ENCODE data around the gene RAB3GAP2.
A peak's percentile ranks its signal among the peaks of the same experiment; 100 is the strongest.
"Not testable (repeated sequence)": the region's sequence is repeated elsewhere in the genome, so short reads cannot be mapped to it uniquely, and the experiment has no call there.

RAB3GAP2 gene

DNA sequence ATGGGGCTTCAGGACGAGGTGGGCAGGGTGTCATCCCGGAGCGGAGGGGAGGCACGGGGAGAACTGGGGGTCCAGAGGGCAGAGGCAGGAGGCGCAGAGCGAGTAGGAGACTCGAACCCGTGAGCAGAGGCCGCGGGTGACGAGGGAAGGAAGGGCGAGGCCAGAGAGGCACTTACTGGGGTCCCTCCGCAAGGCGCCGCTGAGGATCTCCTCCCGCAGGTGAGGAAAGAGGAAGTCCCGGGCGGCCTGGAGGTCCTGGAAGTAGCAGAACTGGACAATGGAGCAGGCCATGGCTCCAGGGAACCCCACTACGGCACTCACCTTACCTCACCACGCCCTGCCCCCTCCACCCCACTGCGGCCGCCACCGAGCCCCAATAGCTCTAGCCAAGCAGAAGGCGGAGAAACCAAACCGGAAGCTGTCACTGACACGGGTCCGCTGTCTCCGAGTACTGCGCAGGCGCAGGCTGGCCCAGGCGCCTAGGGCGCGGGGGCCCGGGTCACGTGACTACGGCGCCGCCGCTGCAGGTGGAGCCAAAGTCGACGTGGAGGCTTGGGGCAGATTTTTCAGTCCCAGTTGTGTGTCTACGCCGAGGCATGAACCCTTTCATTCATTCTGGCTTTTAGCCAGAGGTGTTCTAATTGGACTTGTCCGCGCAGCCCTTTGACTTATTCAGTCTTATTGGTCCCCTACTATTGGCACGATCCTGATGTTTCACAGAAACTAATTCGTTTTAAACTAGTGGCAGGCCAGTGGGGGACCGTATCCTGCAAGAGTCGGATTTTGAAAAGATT lies at the start of gene RAB3GAP2:
RAB3GAP2 (minus strand) TSS at position 407 of the 794 bp plus-strand sequence; CDS start at position 291, 116 bp downstream.
- Mint-ChIP-seq H3K36me3 (peaks cover 12 to 15% of the 10 kb centered on the region in 2 donors), H3K27me3 (peaks cover 14 to 21% of the 10 kb centered on the region in 2 donors), H3K4me3 (no peak within 1 kb of the TSS), H3K4me1 (peaks cover 5 to 11% of the 10 kb centered on the region in 2 donors), H3K27ac (no peak within 1 kb of the TSS), H3K9me3 (no peaks in the 10 kb centered on the region)
- DNase-seq (peak; percentile 98), ATAC-seq (replicated peaks) (peak; percentile 96 to 97)

DNA sequence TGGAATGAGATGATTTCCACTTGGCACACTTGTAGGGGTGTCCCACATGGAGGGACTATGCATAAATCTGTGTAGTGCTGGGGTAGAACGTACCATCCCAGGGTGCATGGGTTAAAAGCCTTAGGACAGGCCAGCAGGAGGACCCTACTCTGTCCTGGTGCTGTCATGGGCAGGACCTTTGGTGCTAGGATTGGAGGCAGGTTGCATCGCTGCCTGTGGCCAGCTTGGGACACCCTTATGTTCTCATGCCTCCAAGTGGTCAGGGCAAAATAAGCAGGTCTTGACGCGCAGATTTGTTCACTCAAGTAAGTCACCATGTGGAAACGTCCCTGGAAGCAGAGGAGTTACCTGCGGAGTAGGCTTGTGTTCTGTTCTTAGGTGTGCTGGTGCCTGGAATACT lies 49.5 kb upstream of the RAB3GAP2 start:
- no peak overlapping the region for H3K27ac Mint-ChIP-seq
- peaks cover 9 to 10% of the 10 kb centered on the region in 2 donors for H3K27me3 Mint-ChIP-seq
- no peaks in the 10 kb centered on the region for H3K9me3 Mint-ChIP-seq
- no peak overlapping the region for H3K4me3 Mint-ChIP-seq
- no peak for ATAC-seq (replicated peaks)
- H3K36me3 Mint-ChIP-seq, result no peaks in the 10 kb centered on the region
- DNase-seq, result no peak
- no peaks in the 10 kb centered on the region for H3K4me1 Mint-ChIP-seq

DNA sequence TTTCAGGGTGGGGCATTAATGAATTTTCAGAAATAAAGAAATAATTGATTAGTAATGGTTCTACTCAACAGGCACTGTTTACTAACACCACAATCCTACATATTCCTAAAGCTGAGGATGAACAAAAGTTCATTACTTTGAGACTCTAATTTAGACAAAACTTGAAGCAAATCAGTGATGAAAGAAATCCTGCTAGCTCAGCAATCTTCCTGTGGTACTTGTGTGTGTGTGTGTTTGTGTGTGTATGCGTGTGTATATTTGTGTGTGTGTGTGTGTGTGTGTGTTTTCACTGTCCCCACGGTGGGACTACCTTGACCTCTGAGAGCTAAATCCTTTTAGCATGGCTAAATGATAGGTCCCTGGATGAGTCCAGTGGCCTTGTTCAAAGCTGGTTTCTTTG lies 48.5 kb upstream of the RAB3GAP2 start:
- Mint-ChIP-seq H3K4me1 (no peaks in the 10 kb centered on the region), H3K9me3 (no peaks in the 10 kb centered on the region), H3K27me3 (peaks cover 9 to 10% of the 10 kb centered on the region in 2 donors), H3K4me3 (no peak overlapping the region), H3K27ac (no peak overlapping the region), H3K36me3 (no peaks in the 10 kb centered on the region)
- ATAC-seq (replicated peaks) (no peak), DNase-seq (no peak)

GRCh38 chr1:220318673-220319072 lies 46.4 kb upstream of the RAB3GAP2 start:
- Mint-ChIP-seq H3K4me3 (no peak overlapping the region), H3K27ac (no peak overlapping the region), H3K9me3 (no peaks in the 10 kb centered on the region), H3K27me3 (peaks cover 10 to 14% of the 10 kb centered on the region in 2 donors), H3K4me1 (no peaks in the 10 kb centered on the region), H3K36me3 (no peaks in the 10 kb centered on the region)
- no peak for ATAC-seq (replicated peaks)
- no peak for DNase-seq

- no peaks in the 10 kb centered on the region for H3K9me3 Mint-ChIP-seq
- no peak overlapping the region for H3K4me3 Mint-ChIP-seq
- H3K27me3 Mint-ChIP-seq, result peaks cover 4 to 13% of the 10 kb centered on the region in 2 donors
- no peak overlapping the region for H3K27ac Mint-ChIP-seq
- no peaks in the 10 kb centered on the region for H3K4me1 Mint-ChIP-seq
- no peaks in the 10 kb centered on the region for H3K36me3 Mint-ChIP-seq
- ATAC-seq (replicated peaks) (no peak), DNase-seq (no peak)
These were observed 44.9 kb upstream of the RAB3GAP2 start for GRCh38 chr1:220317161-220317560.

- no peaks in the 10 kb centered on the region for H3K4me1 Mint-ChIP-seq
These were observed 44.1 kb upstream of the RAB3GAP2 start for GRCh38 chr1:220316305-220316704.

DNA sequence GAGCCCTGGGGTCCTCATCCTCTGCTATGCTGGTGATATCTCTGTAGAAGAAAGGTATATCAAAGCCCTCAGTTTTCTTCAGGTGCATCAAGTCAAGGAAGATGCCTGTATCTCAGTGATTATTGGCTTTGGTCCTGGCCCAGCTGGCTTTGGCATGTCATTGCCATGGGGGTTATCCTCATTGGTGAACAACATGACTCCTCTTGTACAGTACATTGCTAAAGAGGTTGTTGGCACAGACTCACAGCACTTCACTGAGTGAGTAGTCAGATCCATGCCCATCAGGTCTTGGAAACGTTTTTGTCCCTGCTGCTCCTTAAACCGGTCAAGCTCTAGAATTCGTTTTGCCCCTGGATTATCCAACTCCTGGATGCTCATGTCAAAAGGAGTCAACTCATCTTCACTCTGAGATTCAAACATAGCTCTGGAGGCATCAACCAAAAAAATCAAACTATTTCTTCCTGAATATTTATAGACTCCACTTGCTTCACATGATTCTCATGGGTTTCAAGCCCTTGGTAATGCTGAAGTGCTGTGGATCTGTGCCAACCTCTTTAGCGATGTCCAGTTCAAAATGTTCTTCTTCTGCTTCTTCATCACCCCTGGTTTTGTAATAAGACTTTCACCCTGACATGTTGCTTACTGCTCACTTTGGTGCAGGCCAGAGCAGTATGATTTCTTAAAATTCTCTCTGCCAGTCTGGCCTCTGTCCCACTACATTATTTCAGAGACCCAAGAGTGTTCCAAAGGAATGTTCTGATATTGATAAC lies 43.0 kb upstream of the RAB3GAP2 start:
- ATAC-seq (replicated peaks), result no peak
- H3K36me3 Mint-ChIP-seq, result no peaks in the 10 kb centered on the region
- no peak for DNase-seq

More at GRCh38 chr1:220316305-220316704, 44.1 kb upstream of the RAB3GAP2 start:
- no peaks in the 10 kb centered on the region for H3K36me3 Mint-ChIP-seq
- no peak overlapping the region for H3K4me3 Mint-ChIP-seq
- ATAC-seq (replicated peaks) (no peak), DNase-seq (no peak)
- H3K27ac Mint-ChIP-seq, result no peak overlapping the region
- peaks cover 2 to 13% of the 10 kb centered on the region in 2 donors for H3K27me3 Mint-ChIP-seq
- no peaks in the 10 kb centered on the region for H3K9me3 Mint-ChIP-seq

DNA sequence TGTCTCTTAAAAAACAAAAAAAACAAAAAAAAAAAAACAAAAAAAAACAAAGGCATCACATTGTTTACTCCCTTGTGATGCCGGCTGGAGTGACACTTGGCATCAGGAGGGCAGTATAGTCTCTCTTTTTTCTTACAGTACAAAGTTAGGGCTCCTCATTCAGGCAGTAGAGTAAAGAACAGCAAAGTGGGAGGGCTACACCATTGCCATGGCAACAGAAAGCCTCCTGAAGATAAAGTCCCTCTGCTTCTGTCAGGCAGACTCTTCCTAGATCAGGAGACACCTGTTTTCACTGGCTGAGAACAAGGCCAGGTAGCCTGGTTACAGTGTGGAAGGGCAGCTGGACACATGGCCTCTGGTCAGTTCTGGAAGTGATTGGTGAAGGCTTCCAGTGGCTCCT lies 41.3 kb upstream of the RAB3GAP2 start:
- ATAC-seq (replicated peaks) (no peak), DNase-seq (no peak)
- Mint-ChIP-seq H3K4me3 (no peak overlapping the region), H3K27ac (no peak overlapping the region), H3K27me3 (peaks cover 7 to 27% of the 10 kb centered on the region in 2 donors), H3K9me3 (no peaks in the 10 kb centered on the region), H3K36me3 (no peaks in the 10 kb centered on the region), H3K4me1 (no peaks in the 10 kb centered on the region)

More for the DNA sequence above, 43.0 kb upstream of the RAB3GAP2 start:
- Mint-ChIP-seq H3K4me3 (no peak overlapping the region), H3K4me1 (no peaks in the 10 kb centered on the region), H3K27ac (no peak overlapping the region), H3K9me3 (no peaks in the 10 kb centered on the region), H3K27me3 (peaks cover 0 to 13% of the 10 kb centered on the region in 2 donors)

- not testable (repeated sequence) for H3K9me3 Mint-ChIP-seq
These were observed 37.9 kb upstream of the RAB3GAP2 start for GRCh38 chr1:220310147-220310546.

DNA sequence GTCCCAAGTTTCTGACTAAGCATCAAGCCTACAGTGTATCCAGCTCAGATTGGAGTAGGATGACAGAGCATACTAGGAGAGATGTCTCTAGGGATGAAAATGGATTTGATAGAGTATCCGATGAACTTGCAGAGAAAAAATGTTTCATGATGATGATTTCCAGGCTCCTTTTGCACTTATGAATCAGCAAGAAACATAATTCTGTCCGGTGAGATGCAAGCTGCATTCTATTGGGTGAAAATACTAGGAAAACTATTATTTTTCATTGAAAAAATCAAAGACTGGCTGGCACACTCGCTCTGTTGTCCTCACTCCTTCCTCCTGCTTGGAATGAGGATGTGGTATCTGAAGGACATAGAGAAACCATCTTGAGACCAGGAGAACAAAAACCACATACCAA lies 35.4 kb upstream of the RAB3GAP2 start:
- Mint-ChIP-seq H3K36me3 (peaks cover 0 to 2% of the 10 kb centered on the region in 2 donors), H3K9me3 (peaks cover 0 to 2% of the 10 kb centered on the region in 2 donors), H3K4me3 (no peak overlapping the region), H3K27ac (no peak overlapping the region), H3K27me3 (peaks cover 23 to 38% of the 10 kb centered on the region in 2 donors), H3K4me1 (no peaks in the 10 kb centered on the region)
- no peak for DNase-seq
- ATAC-seq (replicated peaks), result no peak

More at GRCh38 chr1:220310147-220310546, 37.9 kb upstream of the RAB3GAP2 start:
- H3K4me3 Mint-ChIP-seq; DNase-seq; ATAC-seq (replicated peaks); H3K27ac Mint-ChIP-seq; H3K36me3 Mint-ChIP-seq; H3K4me1 Mint-ChIP-seq: not testable (repeated sequence)
- peaks cover 11 to 37% of the 10 kb centered on the region in 2 donors for H3K27me3 Mint-ChIP-seq

GRCh38 chr1:220306339-220306738 lies 34.1 kb upstream of the RAB3GAP2 start:
- ATAC-seq (replicated peaks), result no peak
- H3K27ac Mint-ChIP-seq, result no peak overlapping the region
- peaks cover 0 to 2% of the 10 kb centered on the region in 2 donors for H3K36me3 Mint-ChIP-seq
- peaks cover 0 to 2% of the 10 kb centered on the region in 2 donors for H3K9me3 Mint-ChIP-seq
- no peaks in the 10 kb centered on the region for H3K4me1 Mint-ChIP-seq
- DNase-seq, result no peak
- H3K4me3 Mint-ChIP-seq, result no peak overlapping the region
- peaks cover 26 to 38% of the 10 kb centered on the region in 2 donors for H3K27me3 Mint-ChIP-seq

- H3K9me3 Mint-ChIP-seq, result peaks cover 0 to 2% of the 10 kb centered on the region in 2 donors
- ATAC-seq (replicated peaks) (no peak), DNase-seq (no peak)
- H3K27me3 Mint-ChIP-seq, result peaks cover 23 to 29% of the 10 kb centered on the region in 2 donors
- H3K4me1 Mint-ChIP-seq, result no peaks in the 10 kb centered on the region
- H3K36me3 Mint-ChIP-seq, result peaks cover 0 to 2% of the 10 kb centered on the region in 2 donors
- H3K4me3 Mint-ChIP-seq, result no peak overlapping the region
- H3K27ac Mint-ChIP-seq, result no peak overlapping the region
These were observed 31.6 kb upstream of the RAB3GAP2 start for GRCh38 chr1:220303871-220304270.

DNA sequence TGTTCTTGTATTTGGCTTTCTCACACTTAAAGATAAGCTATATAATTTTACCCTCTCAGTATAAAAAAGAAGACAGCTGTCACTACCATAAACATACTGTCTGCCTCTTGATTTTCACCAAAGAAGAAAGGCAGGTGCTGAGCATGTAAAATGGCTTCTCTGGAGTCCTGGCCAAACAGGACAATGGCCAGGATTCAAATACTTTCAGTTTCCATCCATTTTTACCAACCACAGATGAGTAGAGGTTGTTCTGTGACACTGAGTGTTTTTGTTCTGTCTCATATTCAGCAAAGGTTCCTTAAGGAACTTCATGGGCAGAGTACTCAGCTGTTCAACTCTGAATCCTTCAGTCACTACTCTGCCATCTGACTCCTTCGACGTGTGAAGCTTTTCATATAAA lies 29.4 kb upstream of the RAB3GAP2 start:
- peaks cover 23 to 25% of the 10 kb centered on the region in 2 donors for H3K27me3 Mint-ChIP-seq
- H3K9me3 Mint-ChIP-seq, result peaks cover 0 to 2% of the 10 kb centered on the region in 2 donors
- peaks cover 0 to 2% of the 10 kb centered on the region in 2 donors for H3K36me3 Mint-ChIP-seq
- H3K27ac Mint-ChIP-seq, result no peak overlapping the region
- ATAC-seq (replicated peaks) (no peak), DNase-seq (no peak)
- H3K4me3 Mint-ChIP-seq, result no peak overlapping the region
- H3K4me1 Mint-ChIP-seq, result no peaks in the 10 kb centered on the region

GRCh38 chr1:220300442-220301121 lies 28.3 kb upstream of the RAB3GAP2 start:
- no peak overlapping the region for H3K27ac Mint-ChIP-seq
- no peak for DNase-seq

More at GRCh38 chr1:220300442-220301121, 28.3 kb upstream of the RAB3GAP2 start:
- Mint-ChIP-seq H3K36me3 (no peaks in the 10 kb centered on the region), H3K4me3 (no peak overlapping the region), H3K9me3 (no peaks in the 10 kb centered on the region), H3K4me1 (no peaks in the 10 kb centered on the region), H3K27me3 (peaks cover 25 to 31% of the 10 kb centered on the region in 2 donors)
- no peak for ATAC-seq (replicated peaks)
